HG03439 (cell line): ENCODE measurements around the gene AKT1.

Source experiments
- ATAC-seq: cut with Tn5 transposase; IDR thresholded peaks from one replicate; pipeline ENCODE4 v1.9.1; 2021; ENCODE audit warnings: mild to moderate bottlenecking, moderate library complexity; ENCODE audit not compliant: unreplicated experiment

Gene AKT1

DNA sequence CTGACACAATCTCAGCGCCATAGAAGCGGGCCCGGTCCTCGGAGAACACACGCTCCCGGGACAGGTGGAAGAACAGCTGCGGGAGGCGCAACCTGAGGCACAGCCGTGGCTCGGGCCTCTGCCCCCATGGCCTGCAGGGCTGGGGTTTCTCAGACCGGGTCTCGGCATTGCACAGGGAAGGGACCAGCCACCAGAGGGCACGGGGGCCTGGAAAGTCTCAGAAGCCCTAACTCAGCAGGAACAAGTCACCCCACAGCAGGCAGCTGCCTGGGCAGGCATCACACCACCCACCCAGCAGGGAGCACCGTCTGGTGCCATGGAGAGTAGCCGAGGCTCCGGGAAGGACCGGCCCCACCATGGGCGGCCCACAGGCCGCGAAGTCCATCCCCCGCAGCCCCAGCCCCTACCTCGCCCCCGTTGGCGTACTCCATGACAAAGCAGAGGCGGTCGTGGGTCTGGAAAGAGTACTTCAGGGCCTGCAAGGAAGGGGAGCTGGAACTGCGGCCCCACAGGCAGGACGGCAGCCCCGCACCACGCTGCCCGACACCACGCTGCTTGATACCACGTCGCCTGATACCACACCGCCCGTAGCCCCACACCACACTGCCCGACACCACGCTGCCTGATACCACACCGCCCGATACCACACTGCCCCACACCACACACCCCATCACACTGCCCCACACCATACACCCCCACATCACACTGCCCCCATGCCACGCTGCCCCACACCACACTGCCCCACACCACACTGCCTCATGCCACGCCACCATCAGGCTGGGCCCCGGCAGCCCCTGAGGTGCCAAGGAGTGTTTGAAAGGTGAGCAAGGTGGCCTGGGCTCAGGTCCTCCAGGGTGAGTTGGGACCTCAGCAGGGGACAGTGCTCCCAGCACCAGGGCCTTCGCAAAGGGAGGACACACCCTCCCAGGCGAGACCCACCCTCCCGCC, 21.8 kb downstream of the AKT1 start:
- ATAC-seq = no peak

DNA sequence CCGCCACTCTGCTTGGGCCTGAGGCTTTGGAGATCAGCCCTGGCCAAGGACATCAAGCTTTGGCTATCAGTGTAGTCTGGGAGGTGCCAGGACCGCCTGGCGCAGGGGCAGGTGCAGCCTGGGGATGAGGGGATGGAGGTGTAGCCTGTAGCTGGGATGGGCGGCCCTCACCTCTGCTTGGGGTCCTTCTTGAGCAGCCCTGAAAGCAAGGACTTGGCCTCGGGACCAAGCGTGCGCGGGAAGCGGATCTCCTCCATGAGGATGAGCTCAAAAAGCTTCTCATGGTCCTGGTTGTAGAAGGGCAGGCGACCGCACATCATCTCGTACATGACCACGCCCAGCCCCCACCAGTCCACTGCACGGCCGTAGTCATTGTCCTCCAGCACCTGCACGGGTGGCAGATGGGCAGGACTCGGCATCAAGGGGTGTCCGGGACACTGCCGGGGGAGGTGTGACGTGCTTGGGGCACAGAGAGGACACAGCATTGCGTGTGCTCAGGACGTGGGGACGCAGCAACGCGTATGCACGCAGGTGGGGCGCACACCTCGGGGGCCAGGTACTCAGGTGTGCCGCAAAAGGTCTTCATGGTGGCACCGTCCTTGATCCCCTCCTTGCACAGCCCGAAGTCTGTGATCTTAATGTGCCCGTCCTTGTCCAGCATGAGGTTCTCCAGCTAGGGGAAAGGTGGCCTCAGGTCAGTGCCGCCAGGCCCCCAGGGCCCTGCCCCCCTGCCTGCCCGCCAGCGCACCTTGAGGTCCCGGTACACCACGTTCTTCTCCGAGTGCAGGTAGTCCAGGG, 22.6 kb downstream of the AKT1 start:
- no peak for ATAC-seq

DNA sequence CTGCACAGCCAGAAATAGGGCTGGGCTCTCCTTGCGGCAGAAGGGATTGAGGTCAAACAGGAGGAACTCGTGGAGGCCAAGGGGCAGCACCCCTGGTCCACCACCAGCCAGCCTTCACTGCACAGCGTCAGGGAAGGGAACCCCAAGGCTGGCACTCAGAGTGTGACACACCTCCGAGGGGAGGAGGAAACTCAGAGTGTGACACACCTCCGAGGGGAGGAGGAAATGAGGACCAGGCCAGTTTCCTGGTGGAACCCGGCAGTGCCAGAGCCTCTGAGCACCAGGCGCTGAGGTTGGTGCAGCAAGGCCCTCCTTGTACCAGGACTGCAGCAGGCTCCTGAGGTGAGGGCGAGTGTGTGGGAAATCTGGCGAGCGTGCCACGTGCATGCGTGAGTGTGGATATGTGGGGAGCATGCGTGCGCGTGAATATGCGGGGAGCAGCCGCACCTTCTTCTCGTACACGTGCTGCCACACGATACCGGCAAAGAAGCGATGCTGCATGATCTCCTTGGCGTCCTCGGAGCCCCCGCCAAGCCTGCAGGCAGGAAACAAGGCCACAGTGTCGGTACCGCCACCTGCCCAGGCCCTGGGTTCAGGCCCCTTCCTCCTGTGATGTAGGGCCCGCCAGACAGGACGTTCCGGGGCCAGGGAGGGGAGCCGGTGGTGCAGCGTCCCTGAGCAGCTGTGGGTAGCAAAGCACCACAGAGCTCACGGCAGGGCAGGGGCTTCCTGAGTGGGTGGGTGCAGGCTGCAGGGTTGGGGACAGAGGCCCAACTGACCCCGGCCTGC, 23.4 kb downstream of the AKT1 start:
- ATAC-seq = no peak

DNA sequence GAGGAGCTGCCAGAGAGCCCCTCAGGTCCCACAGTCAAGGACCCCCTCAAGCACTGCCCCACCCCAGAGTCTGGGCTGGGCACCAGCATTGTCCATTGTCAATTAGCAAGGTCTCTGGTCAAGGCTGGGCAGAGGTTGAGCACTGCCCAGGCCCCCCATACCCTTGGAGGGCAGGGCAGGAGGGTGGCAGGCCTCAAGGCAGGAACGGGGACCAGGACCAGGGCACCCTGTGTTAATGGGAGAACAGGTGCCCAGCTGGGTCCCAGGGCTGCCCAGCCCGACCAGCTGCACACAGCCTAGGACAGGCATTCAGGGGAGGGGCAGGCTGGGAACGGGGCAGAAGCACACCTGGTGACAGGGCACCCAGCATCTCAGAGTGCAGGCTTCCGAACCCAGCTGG, 24.2 kb downstream of the AKT1 start:
- ATAC-seq = no peak

DNA sequence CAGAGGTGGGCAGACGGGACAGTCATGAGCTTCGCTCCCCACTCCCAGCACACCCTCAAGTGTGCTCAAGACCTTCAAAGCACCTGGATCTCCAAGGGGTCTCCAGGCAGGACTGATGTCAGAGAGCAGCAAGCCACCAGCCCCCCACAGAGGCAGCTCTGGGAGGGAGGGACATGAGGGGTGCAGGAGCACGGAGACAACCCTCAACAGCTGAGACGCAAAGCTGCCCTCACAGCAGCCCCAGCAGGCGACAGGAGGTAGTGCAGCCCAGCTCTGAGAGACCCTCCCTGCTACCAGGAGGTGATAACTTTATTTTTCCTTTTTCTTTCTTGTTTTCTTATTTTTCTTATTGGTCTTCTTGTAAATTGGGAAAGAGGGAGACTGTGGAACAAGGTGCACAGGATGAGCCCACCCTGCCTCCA, 24.7 kb downstream of the AKT1 start:
- no peak for ATAC-seq

DNA sequence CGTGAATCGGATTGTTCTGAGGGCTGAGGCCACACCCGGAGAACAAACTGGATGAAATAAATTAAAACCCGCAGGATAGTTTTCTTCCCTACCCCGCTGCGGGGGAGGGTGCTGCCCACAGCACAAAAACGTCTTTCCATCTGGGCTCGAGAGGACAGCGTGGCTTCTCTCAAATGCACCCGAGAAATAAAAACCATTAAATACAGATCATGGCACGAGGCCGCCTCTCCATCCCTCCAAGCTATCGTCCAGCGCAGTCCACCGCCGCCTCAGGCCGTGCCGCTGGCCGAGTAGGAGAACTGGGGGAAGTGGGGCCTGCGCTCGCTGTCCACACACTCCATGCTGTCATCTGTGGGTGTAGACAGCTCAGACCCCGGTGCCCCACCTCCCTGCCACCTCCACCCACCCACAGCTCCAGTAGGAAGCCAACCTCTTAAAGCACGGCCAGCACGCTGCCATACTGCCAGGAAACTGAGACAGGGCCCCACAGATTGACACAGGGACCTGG, 25.4 kb downstream of the AKT1 start:
- no peak for ATAC-seq

DNA sequence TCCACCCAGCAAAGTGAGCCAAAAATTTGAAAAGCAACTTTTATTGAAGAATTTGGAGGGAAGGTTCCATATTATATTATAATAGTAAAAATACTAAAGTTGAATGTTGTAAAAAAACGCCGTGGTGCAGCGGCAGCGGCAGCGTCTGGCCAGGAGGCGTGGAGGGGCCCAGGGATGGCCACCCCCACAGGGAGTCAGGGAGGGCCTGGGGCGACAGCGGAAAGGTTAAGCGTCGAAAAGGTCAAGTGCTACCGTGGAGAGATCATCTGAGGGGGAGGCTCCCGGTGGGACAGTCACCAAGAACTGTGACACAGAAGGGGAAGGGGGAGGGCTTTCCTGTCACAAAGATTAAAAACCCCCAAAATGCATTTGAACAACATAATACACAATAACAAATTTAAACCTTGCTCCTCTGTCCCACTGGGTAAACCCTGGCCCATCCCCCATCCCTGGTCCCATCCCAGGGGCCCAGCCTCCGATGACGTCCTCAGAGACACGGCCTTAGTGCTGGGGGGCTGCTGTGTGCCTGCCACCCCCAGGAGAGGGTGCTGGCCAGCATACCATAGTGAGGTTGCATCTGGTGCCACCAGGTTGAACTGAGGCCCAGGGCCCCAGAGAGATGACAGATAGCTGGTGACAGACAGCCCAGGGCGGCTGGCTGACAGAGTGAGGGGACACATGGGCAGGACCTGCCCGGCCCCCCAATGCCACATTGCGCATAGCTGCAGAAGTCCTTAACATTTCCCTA, 26.1 kb downstream of the AKT1 start:
- ATAC-seq = no peak

DNA sequence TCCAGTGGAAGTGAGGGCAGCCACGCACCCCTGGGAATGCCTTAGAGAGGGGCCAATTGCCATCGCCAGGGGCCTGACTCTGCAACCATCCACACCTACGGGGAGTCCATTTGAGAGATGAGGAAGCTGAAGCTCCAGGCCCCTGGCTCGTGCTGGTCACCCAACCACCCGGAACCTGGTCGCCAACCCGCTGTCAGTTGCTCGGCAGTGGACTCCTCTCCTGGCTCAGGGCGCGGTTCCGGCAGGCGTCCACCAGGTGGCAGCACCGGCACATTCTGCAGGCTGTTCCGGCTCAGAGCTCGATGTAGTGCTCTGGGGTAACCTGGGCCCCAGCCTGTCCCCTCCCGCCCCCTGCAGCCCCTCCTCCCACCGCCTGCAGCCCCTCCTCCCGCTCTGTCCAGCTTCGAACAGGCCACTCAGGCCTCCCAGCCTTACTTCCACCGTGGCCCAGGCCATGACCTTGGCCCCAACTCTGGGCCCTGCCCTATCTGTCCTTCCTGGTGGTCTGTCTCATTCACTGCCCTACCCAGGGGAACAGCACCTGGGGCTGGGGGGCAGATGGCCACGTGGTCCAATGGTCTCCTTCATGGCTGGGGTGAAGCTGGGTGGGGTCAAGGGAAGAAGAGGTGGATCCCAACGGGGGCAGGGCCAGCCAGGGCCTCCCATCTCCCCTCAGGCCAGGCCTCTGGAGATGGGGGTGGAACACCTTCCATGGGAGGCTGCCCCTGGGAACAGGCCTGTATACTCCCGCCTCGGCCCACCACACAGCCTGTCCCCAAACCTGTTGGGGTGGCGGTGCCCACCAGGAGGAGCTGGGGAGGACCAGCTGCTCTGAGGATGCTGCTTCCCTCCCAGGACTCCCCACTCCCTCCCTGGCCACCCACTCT, 26.9 kb downstream of the AKT1 start:
- peak; percentile 60 for ATAC-seq

DNA sequence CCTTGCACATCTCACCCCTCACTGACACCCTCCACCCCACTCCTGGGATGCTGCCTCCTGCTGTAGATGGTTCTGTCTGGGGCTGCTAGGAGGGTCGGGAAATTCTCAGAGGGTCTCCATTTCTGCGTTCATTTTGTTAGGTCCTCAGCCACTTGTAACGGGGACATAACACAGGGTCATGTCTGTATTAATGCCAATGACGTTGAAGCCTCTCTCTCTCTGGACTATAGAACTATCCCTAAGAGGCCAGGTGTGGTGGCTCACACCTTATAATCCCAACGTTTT, 28.0 kb downstream of the AKT1 start:
- no peak for ATAC-seq

DNA sequence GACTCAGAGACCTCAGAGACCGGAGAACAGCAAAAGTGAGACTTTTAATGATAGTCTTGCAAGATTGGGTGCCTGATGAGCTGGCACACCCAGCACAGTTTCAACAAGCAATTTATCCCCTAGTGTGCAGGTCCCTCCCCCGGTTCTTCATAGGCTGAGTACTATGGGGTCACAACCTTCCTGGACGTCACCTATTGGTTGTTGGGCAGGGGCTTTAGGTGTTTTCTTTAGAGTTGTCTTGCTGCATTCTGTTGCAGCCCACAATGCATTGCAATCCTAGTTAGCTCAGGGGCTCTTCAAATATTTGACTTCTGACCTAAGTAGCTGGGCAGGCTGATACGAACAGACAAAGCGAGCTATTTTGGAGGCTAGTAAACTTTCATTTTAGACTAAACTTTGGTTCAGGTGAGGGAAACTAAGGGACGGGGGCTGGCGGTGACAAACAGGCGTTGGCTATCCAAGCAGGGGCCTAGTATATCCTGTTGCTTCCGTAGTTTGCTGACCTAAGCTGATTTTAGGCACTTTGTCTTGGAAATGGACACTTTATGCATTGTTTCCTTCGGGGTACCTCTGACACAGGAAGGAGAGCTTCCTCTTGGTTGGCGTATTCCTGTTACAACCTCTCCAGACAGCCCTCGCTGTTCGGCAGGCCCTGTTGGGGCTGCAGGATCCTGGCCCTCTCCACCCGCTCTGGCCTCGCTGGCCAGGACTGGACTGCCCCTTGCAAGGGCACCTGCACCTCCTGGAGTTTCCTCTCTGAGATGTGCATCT, 28.5 kb downstream of the AKT1 start:
- ATAC-seq = no peak

DNA sequence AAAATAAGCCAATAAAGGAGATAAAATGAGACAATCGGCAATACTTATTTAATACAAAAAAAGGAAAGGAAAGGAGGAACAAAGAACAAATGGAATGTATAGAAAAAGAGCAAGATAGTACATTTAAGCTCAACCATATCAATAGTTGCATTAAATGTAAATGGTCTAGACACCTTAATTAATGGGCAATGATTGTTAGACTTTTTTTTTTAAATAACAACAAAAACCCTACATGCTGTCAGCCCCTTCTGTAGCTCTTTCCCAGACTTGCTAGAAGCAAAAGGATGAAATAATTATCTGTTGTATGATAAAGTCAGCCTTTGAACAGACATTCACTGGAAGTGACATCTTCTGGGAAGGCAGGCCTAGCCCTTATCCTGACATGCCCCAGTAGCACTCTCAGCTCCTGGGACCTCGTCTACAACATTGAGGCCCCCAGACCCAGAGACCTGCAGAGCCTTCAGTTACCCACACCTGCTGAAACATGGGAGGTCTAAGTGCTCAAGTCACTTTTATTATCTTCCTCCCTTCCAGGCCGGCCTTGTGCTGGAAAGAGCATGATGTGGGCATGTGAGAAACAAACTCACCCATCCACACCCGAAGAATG, 29.2 kb downstream of the AKT1 start:
- ATAC-seq = no peak

DNA sequence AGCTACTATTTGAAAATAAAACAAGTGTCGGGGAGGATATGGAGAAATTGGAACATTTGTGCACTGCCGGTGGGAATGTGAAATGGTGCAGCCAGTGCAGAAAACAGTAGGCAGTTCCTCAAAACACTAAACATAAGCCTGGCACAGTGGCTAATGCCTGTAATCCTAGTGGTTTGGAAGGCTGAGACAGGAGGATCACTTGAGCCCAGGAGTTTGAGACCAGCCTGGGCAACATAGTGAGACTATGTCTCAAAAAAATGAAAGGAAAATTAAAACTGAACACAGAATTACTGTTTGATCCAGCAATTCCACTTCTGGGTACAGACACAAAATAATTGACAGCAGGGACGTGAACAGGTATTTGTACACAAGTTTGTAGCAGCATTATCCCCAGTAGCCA, 30.0 kb downstream of the AKT1 start:
- no peak for ATAC-seq

DNA sequence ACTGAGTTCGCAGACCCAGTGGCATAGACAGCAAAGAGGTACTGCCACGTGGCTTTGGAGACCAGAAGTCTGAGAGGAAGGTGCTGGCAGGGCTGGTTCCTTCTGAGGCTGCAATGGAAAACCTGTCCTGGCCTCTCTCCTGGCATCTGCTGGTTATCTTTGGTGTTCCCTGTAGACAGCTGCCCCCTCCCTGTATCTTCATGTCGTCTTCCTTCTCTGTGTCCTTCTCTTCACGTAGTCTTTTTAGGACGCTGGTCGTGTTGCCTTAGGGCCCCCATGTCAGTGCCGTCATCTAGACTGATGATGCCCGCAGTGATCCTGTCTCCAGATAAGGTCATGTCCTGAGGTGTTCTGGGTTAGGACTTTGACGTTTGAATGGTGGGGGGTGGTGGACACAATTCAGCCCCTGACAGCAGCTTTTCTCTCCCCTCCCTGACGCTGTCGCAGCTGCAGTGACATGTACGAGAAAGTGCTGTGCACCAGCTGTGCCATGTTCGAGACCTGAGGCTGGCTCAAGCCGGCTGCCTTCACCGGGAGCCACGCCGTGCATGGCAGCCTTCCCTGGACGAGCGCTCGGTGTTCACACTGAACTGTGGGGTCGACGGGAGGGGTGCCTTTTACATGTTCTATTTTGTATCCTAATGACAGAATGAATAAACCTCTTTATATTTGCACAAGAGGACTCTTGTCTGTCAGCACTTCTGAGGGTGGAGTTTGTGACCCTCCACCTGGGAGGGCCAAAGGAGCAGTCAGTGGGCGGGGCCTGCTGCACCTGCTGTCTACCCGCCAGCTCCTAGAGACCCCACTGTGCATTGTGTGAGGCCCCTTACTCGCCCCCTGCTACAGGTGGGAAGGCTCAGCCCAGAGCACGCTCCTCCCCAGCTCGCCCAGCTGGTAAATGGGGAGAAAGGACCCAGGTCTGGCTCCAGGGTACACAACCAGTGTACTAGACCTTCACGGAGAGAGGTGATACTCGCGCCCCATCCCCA, 36.3 kb downstream of the AKT1 start:
- no peak for ATAC-seq

DNA sequence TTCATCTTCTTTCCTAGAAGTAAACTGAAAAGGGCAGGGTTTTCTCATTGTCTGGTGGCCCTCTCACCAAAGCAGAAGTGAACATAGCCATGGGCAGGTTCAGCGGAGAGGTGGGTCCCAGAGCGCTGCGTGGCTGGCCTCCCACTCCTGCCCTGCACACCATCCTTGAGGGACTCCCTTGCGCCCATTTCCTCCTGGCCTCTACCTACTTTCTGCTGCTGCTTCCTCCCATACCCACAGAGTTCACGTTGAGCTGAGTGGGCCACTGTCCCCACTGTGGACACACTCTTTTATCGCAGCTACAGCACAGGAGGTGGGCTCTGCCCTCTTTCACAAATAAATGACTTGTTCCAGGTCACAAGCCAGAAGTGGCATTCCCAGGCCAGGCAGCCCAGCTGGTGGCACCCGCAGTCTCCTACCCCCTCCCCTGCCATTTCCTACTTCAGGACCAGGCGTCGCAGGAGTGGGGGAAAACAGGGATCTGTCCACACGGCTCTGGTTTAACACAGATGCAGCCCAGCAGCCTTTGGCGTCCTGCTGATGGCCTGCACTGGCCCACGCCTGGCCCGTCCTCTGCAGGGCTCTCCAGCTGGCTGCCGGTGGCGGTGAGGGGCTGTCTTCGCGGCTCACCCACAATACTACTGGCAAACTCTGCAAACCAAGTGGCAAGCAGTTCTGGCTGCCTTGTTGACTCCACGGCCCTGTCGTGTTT, 37.7 kb downstream of the AKT1 start:
- ATAC-seq = no peak

DNA sequence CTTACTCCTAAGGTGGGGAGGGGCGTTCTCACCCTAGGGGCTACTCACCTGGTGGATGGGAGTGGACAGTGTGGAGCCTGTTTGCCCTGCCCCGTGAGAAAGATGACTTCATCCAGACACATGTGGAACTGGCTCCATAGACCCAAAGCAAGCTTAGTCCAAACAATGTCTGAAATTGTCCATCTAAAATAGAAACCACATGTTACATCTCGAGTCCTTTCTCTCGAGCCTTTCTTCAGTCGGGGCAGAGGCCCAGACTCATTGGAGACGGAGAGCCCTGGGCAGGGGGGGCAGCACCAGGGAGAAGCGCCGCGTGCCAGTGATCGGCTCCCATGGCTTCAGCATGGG, 38.3 kb downstream of the AKT1 start:
- no peak for ATAC-seq

DNA sequence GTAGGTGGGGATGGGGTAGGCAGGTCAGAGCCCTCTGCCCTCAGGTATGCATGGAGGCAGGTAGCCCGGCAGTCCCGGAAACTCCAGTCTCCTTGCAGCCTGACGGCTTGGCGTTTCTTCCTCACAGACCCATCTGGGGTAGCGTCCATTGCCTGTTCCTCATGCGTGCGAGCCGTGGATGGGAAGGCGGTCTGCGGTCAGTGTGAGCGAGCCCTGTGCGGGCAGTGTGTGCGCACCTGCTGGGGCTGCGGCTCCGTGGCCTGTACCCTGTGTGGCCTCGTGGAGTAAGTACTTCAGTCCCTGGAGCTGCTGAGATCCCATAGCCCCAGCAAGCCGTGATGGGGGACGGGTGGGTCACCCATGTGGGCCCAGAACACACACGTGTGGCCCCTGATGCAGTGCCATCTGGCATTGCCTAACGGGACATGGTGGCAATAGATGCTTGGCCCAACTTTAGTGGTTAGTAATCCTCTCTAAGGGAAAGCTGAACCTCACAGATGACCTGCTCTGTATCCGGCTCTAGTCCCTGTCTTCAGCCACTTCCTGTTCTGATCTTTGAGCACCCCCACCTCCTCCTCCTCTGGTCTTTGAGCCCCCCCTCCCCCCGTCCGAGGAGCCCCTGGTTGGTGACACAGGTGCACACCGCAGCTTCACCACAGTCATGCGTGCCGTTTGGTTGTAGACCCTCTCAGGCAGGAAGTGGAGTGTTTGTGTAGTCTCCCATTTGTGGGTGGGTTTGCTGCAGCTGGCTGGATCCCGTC, 38.9 kb downstream of the AKT1 start:
- ATAC-seq = no peak
